ENCODE data around the gene DHDH. TPM values are rescaled to one million over a fixed set of nuclear protein-coding genes. Genes with fewer than 3 reads are reported as not detected.

DHDH gene
- polyA plus RNA-seq, 3 donors: 0.38 TPM; not detected in 2

DNA sequence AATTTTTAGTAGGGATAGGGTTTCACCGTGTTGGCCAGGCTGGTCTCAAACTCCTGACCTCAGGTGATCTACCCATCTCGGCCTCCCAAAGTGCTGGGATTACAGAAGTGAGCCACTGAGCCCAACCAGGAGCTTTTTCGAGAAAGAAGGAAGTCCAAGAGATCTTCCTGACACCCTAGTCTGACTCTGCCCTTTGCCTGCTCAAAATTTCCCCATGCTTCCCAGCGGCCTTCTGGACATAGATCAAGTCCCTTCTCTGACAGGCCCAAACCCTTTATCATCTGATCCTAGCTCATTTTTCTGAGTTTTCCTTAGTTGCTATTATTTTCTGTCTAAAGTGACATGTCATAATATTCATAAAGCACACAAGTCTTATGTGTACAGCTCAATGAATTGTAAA lies 19.6 kb downstream of the DHDH start:
- no peak for DNase-seq
- intact Hi-C loops (cut with micrococcal nuclease): loop anchor here in 1 of 2 donors (5.0 kb wide), 1 partner anchor 51 kb away; the partner anchor contains the start of gene NUCB1
- Mint-ChIP-seq H3K4me1 (peaks cover 30% of the 10 kb centered on the region), H3K36me3 (peaks cover 15 to 21% of the 10 kb centered on the region in 2 donors), H3K27me3 (ENCODE audit: low read depth in 3 of 3) (peaks cover 0 to 3% (median 0%) of the 10 kb centered on the region in 3 donors), H3K27ac (peak overlapping the region in 1 of 7 donors; percentile 35), H3K4me3 (no peak overlapping the region), H3K9me3 (peaks cover 1 to 10% (median 7%) of the 10 kb centered on the region in 7 donors)
- no peak overlapping the region for H3K4me2 ChIP-seq (replicated peaks; ENCODE audit: extremely low read depth, low read length, poor library complexity, severe bottlenecking)
- H3K27ac ChIP-seq (ENCODE audit: low read depth in 1 of 2, low read length in 2 of 2): no peak overlapping the region
- peaks cover 16 to 24% of the 10 kb centered on the region in 2 donors for H3K4me1 ChIP-seq (ENCODE audit: control insufficient read depth in 1 of 2, insufficient read depth in 2 of 2, low read length in 2 of 2)
- H3K27me3 ChIP-seq (ENCODE audit: control insufficient read depth in 2 of 2, insufficient read depth in 2 of 2, low read length in 2 of 2): no peaks in the 10 kb centered on the region
- no peak overlapping the region for H3K9ac ChIP-seq (ENCODE audit: insufficient read depth, low read length, poor library complexity, severe bottlenecking)
- H3K79me2 ChIP-seq (ENCODE audit: insufficient read depth, low read length): peaks cover 32% of the 10 kb centered on the region
- H2AFZ ChIP-seq (ENCODE audit: insufficient read depth, low read depth, low read length, poor library complexity, severe bottlenecking): no peak overlapping the region
- H3K9me3 ChIP-seq (replicated peaks in 1 of 2; ENCODE audit: control insufficient read depth in 1 of 2, insufficient read depth in 1 of 2, low read length in 2 of 2): peaks cover 0 to 9% of the 10 kb centered on the region in 2 donors
- peaks cover 0 to 19% of the 10 kb centered on the region in 2 donors for H3K36me3 ChIP-seq (replicated peaks in 1 of 2; ENCODE audit: control insufficient read depth in 1 of 2, insufficient read depth in 2 of 2, low read length in 2 of 2)
- H4K20me1 ChIP-seq (ENCODE audit: insufficient read depth, low read length): peaks cover 11% of the 10 kb centered on the region
- H3K4me3 ChIP-seq (replicated peaks in 1 of 3; ENCODE audit: low read depth in 2 of 3, low read length in 3 of 3): no peak overlapping the region
- 59% methylated on average over 3 of the region's 4 CpGs for WGBS (ENCODE audit: insufficient coverage)
- TF ChIP-seq, protein P1, sequence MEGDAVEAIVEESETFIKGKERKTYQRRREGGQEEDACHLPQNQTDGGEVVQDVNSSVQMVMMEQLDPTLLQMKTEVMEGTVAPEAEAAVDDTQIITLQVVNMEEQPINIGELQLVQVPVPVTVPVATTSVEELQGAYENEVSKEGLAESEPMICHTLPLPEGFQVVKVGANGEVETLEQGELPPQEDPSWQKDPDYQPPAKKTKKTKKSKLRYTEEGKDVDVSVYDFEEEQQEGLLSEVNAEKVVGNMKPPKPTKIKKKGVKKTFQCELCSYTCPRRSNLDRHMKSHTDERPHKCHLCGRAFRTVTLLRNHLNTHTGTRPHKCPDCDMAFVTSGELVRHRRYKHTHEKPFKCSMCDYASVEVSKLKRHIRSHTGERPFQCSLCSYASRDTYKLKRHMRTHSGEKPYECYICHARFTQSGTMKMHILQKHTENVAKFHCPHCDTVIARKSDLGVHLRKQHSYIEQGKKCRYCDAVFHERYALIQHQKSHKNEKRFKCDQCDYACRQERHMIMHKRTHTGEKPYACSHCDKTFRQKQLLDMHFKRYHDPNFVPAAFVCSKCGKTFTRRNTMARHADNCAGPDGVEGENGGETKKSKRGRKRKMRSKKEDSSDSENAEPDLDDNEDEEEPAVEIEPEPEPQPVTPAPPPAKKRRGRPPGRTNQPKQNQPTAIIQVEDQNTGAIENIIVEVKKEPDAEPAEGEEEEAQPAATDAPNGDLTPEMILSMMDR (IDR thresholded peaks at IDR 0.05): no peak

DNA sequence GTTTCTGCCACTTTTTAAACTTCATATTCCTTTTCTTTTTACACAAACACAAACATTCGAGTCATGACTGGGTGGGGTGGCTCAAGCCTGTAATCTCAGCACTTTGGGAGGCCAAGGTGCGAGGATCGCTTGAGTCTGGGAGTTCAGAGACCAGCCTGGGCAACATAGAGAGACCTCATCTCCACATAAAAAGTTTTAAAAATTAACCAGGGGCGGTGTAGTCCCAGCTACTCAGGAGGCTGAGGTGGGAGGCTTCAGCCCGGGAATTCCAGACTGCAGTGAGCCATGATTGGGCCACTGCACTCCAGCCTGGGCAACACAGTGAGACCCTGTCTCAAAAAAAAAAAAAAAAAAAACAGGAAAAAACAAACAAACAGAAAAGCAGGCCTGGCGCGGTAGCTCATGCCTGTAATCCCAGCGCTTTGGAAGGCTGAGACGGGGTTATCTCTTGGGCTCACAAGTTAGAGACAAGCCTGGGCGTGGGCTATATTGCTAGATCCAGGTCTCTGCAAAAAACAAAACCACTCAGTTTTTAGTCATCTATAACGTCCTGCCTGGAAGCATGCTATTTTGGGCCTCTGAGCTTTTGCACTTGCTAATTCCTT lies 20.6 kb downstream of the DHDH start:
- no peaks in the 10 kb centered on the region for H3K9me3 ChIP-seq (replicated peaks in 1 of 2; ENCODE audit: control insufficient read depth in 1 of 2, insufficient read depth in 1 of 2, low read length in 2 of 2)
- H3K9ac ChIP-seq (ENCODE audit: insufficient read depth, low read length, poor library complexity, severe bottlenecking): peak overlapping the region; percentile 90
- H3K79me2 ChIP-seq (ENCODE audit: insufficient read depth, low read length): peaks cover 34% of the 10 kb centered on the region
- TF ChIP-seq, protein P1 (IDR thresholded peaks at IDR 0.05): no peak
- Mint-ChIP-seq H3K9me3 (peaks cover 0 to 3% (median 0%) of the 10 kb centered on the region in 7 donors), H3K27me3 (ENCODE audit: low read depth in 3 of 3) (peaks cover 0 to 2% (median 0%) of the 10 kb centered on the region in 3 donors), H3K27ac (peak overlapping the region in 6 of 7 donors; percentile 70 to 91 (median 82)), H3K4me1 (peaks cover 37% of the 10 kb centered on the region), H3K4me3 (peak overlapping the region; percentile 82 to 88), H3K36me3 (peaks cover 15 to 28% of the 10 kb centered on the region in 2 donors)
- H3K4me1 ChIP-seq (ENCODE audit: control insufficient read depth in 1 of 2, insufficient read depth in 2 of 2, low read length in 2 of 2): peaks cover 23 to 33% of the 10 kb centered on the region in 2 donors
- H3K4me2 ChIP-seq (replicated peaks; ENCODE audit: extremely low read depth, low read length, poor library complexity, severe bottlenecking): peak overlapping the region; percentile 97
- no peak for DNase-seq
- peak overlapping the region; percentile 91 for H2AFZ ChIP-seq (ENCODE audit: insufficient read depth, low read depth, low read length, poor library complexity, severe bottlenecking)
- intact Hi-C loops (cut with micrococcal nuclease): loop anchor here in 1 of 2 donors (5.0 kb wide), 1 partner anchor 52 kb away; the partner anchor contains the start of gene NUCB1
- no peaks in the 10 kb centered on the region for H3K27me3 ChIP-seq (ENCODE audit: control insufficient read depth in 2 of 2, insufficient read depth in 2 of 2, low read length in 2 of 2)
- H4K20me1 ChIP-seq (ENCODE audit: insufficient read depth, low read length): peaks cover 11% of the 10 kb centered on the region
- WGBS (ENCODE audit: insufficient coverage): 52% methylated on average over 5 of the region's 11 CpGs
- H3K4me3 ChIP-seq (replicated peaks in 1 of 3; ENCODE audit: low read depth in 2 of 3, low read length in 3 of 3): peak overlapping the region; percentile 47 to 94 (median 79)
- peaks cover 0 to 19% of the 10 kb centered on the region in 2 donors for H3K36me3 ChIP-seq (replicated peaks in 1 of 2; ENCODE audit: control insufficient read depth in 1 of 2, insufficient read depth in 2 of 2, low read length in 2 of 2)
- peak overlapping the region in 1 of 2 donors; percentile 86 for H3K27ac ChIP-seq (ENCODE audit: low read depth in 1 of 2, low read length in 2 of 2)

Data from CD14-positive monocyte (primary cell).